Bronchial epithelial cell (primary cell): Measurements from ENCODE around the gene B3GNT3. TPM values are rescaled to one million over a fixed set of nuclear protein-coding genes. Genes with fewer than 3 reads are reported as not detected.
A peak's percentile ranks its signal among the peaks of the same experiment; 100 is the strongest.
"Not testable (repeated sequence)": the region's sequence is repeated elsewhere in the genome, so short reads cannot be mapped to it uniquely, and the experiment has no call there.

ENCODE experiments used
- DNase-seq: peaks from one replicate; pipeline ENCODE4 v3.0.0-alpha.2; 2010; ENCODE audit warnings: low read depth
- FAIRE-seq: peaks from 2 replicates; lab custom pipeline; 2011; peaks lifted over from hg19 to GRCh38; lab: Jason Lieb, UNC
- H3K27me3 ChIP-seq: 2 replicates; pipeline ENCODE4 v1.5.1; 2011; ENCODE audit warnings: low read length; ENCODE audit not compliant: control insufficient read depth, insufficient read depth
- H3K36me3 ChIP-seq: 2 replicates; pipeline ENCODE4 v1.5.1; 2011; ENCODE audit warnings: low read length; ENCODE audit not compliant: control insufficient read depth, insufficient read depth
- H3K4me3 ChIP-seq: 2 replicates; pipeline ENCODE4 v1.5.1; 2011; ENCODE audit warnings: mild to moderate bottlenecking, low read depth, low read length, control low read depth
- CTCF ChIP-seq: IDR thresholded peaks from 2 replicates; pipeline ENCODE4 v1.5.1; 2011; ENCODE audit warnings: mild to moderate bottlenecking, moderate library complexity, low read length, control low read depth, inconsistent platforms; ENCODE audit not compliant: insufficient read depth, severe bottlenecking
- total RNA-seq: library from RNA; depleted of rRNA; stranded (reverse); fragments of >200 nt; gene quantifications from 2 replicates; pipeline ENCODE4 v1.2.1, GENCODE V29; 2014

Gene B3GNT3
- total RNA-seq, 1 donor from 2014 or later: 11.6 TPM

GRCh38 chr19:17770613-17771012 is 24.3 kb upstream of the B3GNT3 start:
- Histone ChIP-seq H3K36me3 (no peaks in the 10 kb centered on the region), H3K4me3 (no peak overlapping the region), H3K27me3 (peaks cover 2% of the 10 kb centered on the region)
- no peak for DNase-seq
- FAIRE-seq: no peak
- no peak for TF ChIP-seq CTCF

GRCh38 chr19:17772172-17772571 is 22.8 kb upstream of the B3GNT3 start:
- DNase-seq (no peak), FAIRE-seq (no peak)
- TF ChIP-seq CTCF: no peak
- Histone ChIP-seq H3K27me3 (peaks cover 2% of the 10 kb centered on the region), H3K36me3 (no peaks in the 10 kb centered on the region), H3K4me3 (no peak overlapping the region)

GRCh38 chr19:17775245-17775927 is 19.6 kb upstream of the B3GNT3 start:
- no peak overlapping the region for H3K4me3 ChIP-seq
- no peaks in the 10 kb centered on the region for H3K36me3 ChIP-seq
- FAIRE-seq (no peak), DNase-seq (no peak)
- peak; percentile 69 for TF ChIP-seq CTCF
- peaks cover under 1% of the 10 kb centered on the region for H3K27me3 ChIP-seq

- no peak for DNase-seq
- Histone ChIP-seq H3K36me3 (no peaks in the 10 kb centered on the region), H3K27me3 (no peaks in the 10 kb centered on the region), H3K4me3 (no peak overlapping the region)
- no peak for TF ChIP-seq CTCF
- FAIRE-seq: no peak
These were observed 18.7 kb upstream of the B3GNT3 start for GRCh38 chr19:17775991-17776803.

- not testable (repeated sequence) for FAIRE-seq, H3K36me3 ChIP-seq, H3K4me3 ChIP-seq, H3K27me3 ChIP-seq, DNase-seq
These were observed 17.1 kb upstream of the B3GNT3 start for GRCh38 chr19:17777840-17778239.

GRCh38 chr19:17778251-17778967 is 16.5 kb upstream of the B3GNT3 start:
- no peak for FAIRE-seq

More at GRCh38 chr19:17778251-17778967, 16.5 kb upstream of the B3GNT3 start:
- TF ChIP-seq CTCF: no peak
- peak overlapping the region; percentile 35 for H3K4me3 ChIP-seq
- no peaks in the 10 kb centered on the region for H3K36me3 ChIP-seq
- no peaks in the 10 kb centered on the region for H3K27me3 ChIP-seq
- DNase-seq: peak; percentile 58
